IPS-20b (cell line): Measurements from ENCODE around the gene SURF1.
"Not testable (repeated sequence)": the region's sequence is repeated elsewhere in the genome, so short reads cannot be mapped to it uniquely, and the experiment has no call there.

ENCODE experiments used
- H3K27ac ChIP-seq: one replicate; pipeline ENCODE4 v1.5.1; 2013; ENCODE audit warnings: low read length
- H3K27me3 ChIP-seq: 2 replicates; pipeline ENCODE4 v1.6.1; 2013; ENCODE audit warnings: mild to moderate bottlenecking, low read length, inconsistent platforms; ENCODE audit not compliant: insufficient read depth
- H3K36me3 ChIP-seq: 2 replicates; pipeline ENCODE4 v1.6.1; 2013; ENCODE audit warnings: low read depth, mild to moderate bottlenecking, inconsistent platforms, low read length, moderate library complexity; ENCODE audit not compliant: insufficient read depth
- H3K4me1 ChIP-seq: 2 replicates; pipeline ENCODE4 v1.6.1; 2013; ENCODE audit warnings: mild to moderate bottlenecking, control low read depth, inconsistent platforms, low read length, moderate library complexity; ENCODE audit not compliant: insufficient read depth
- H3K4me3 ChIP-seq: 2 replicates; pipeline ENCODE4 v1.5.1; 2013; ENCODE audit warnings: mild to moderate bottlenecking, low read length, inconsistent platforms
- H3K9ac ChIP-seq: 2 replicates; pipeline ENCODE4 v1.6.1; 2013; ENCODE audit warnings: low read depth, mild to moderate bottlenecking, inconsistent platforms, low read length, moderate library complexity
- H3K9me3 ChIP-seq: 2 replicates; pipeline ENCODE4 v1.6.1; 2013; ENCODE audit warnings: mild to moderate bottlenecking, low read depth, low read length, inconsistent platforms; ENCODE audit not compliant: insufficient read depth

The SURF1 gene

GRCh38 chr9:133382507-133383141 is 26.3 kb upstream of the SURF1 start:
- Histone ChIP-seq H3K4me1 (no peaks in the 10 kb centered on the region), H3K36me3 (no peaks in the 10 kb centered on the region), H3K27me3 (no peaks in the 10 kb centered on the region; the same call in 1 of the 2 replicates), H3K27ac (no peak overlapping the region), H3K9ac (no peak overlapping the region), H3K9me3 (no peaks in the 10 kb centered on the region), H3K4me3 (no peak overlapping the region)

- no peaks in the 10 kb centered on the region for H3K4me1 ChIP-seq
- H3K4me3 ChIP-seq: no peak overlapping the region
- H3K9me3 ChIP-seq: no peaks in the 10 kb centered on the region
- H3K27me3 ChIP-seq: peaks cover 11% of the 10 kb centered on the region
- H3K27ac ChIP-seq: no peak overlapping the region
- H3K36me3 ChIP-seq: no peaks in the 10 kb centered on the region
- H3K9ac ChIP-seq: no peak overlapping the region
Observed at GRCh38 chr9:133380734-133381133, 24.4 kb upstream of the SURF1 start.

- peaks cover 11% of the 10 kb centered on the region for H3K27me3 ChIP-seq
- peaks cover 4% of the 10 kb centered on the region; the same call in 1 of the 2 replicates for H3K4me1 ChIP-seq
- H3K9ac ChIP-seq: no peak overlapping the region
- no peak overlapping the region for H3K27ac ChIP-seq
- H3K36me3 ChIP-seq: no peaks in the 10 kb centered on the region
- H3K4me3 ChIP-seq: no peak overlapping the region
- H3K9me3 ChIP-seq: no peaks in the 10 kb centered on the region
Observed at GRCh38 chr9:133379153-133380086, 23.1 kb upstream of the SURF1 start.

GRCh38 chr9:133378408-133378962 is 22.2 kb upstream of the SURF1 start:
- H3K27me3 ChIP-seq: peaks cover 11% of the 10 kb centered on the region
- no peak overlapping the region for H3K27ac ChIP-seq
- H3K36me3 ChIP-seq: no peaks in the 10 kb centered on the region; the same call in 1 of the 2 replicates
- no peak overlapping the region for H3K4me3 ChIP-seq
- no peak overlapping the region for H3K9ac ChIP-seq
- H3K4me1 ChIP-seq: peaks cover 4% of the 10 kb centered on the region; the same call in 1 of the 2 replicates
- no peaks in the 10 kb centered on the region for H3K9me3 ChIP-seq

- H3K9me3 ChIP-seq: no peaks in the 10 kb centered on the region
- no peak overlapping the region for H3K9ac ChIP-seq
- H3K27me3 ChIP-seq: peaks cover 11% of the 10 kb centered on the region
- peaks cover 4% of the 10 kb centered on the region for H3K4me1 ChIP-seq
- H3K27ac ChIP-seq: no peak overlapping the region
- no peak overlapping the region for H3K4me3 ChIP-seq
- H3K36me3 ChIP-seq: peaks cover 7% of the 10 kb centered on the region
Observed at GRCh38 chr9:133377721-133378216, 21.5 kb upstream of the SURF1 start.

GRCh38 chr9:133377280-133377679 is 21.0 kb upstream of the SURF1 start:
- H3K4me1 ChIP-seq, H3K4me3 ChIP-seq, H3K9ac ChIP-seq, H3K27ac ChIP-seq, H3K9me3 ChIP-seq: not testable (repeated sequence)
- Histone ChIP-seq H3K27me3 (peaks cover 11% of the 10 kb centered on the region), H3K36me3 (peaks cover 12% of the 10 kb centered on the region)

- Histone ChIP-seq H3K4me1 (peaks cover 4% of the 10 kb centered on the region), H3K27ac (no peak within 1 kb of the TSS), H3K9me3 (no peaks in the 10 kb centered on the region), H3K27me3 (peaks cover 11% of the 10 kb centered on the region), H3K36me3 (peaks cover 22% of the 10 kb centered on the region), H3K9ac (peak within 1 kb of the TSS; percentile 77), H3K4me3 (peak within 1 kb of the TSS; percentile 90)
Observed at GRCh38 chr9:133375724-133376654, 19.7 kb upstream of the SURF1 start, which contains the start of the genes STKLD1 and SURF4. Gene STKLD1, plus strand, starts transcription at chr9:133376366. Its CDS starts 108 bp downstream, at chr9:133376474. Gene SURF4, minus strand, starts transcription at chr9:133376060. Its CDS starts 91 bp downstream, at chr9:133375969.

GRCh38 chr9:133375116-133375723 is 18.9 kb upstream of the SURF1 start:
- H3K27ac ChIP-seq: no peak overlapping the region
- H3K4me1 ChIP-seq: peaks cover 4% of the 10 kb centered on the region
- H3K27me3 ChIP-seq: peaks cover 11% of the 10 kb centered on the region
- peak overlapping the region; percentile 77 for H3K9ac ChIP-seq
- peak overlapping the region; percentile 90 for H3K4me3 ChIP-seq
- H3K36me3 ChIP-seq: peaks cover 30% of the 10 kb centered on the region
- H3K9me3 ChIP-seq: no peaks in the 10 kb centered on the region

- H3K9ac ChIP-seq: peak overlapping the region; percentile 77
- H3K9me3 ChIP-seq: no peaks in the 10 kb centered on the region
- H3K4me3 ChIP-seq: peak overlapping the region; percentile 90
- peaks cover 4% of the 10 kb centered on the region for H3K4me1 ChIP-seq
- peaks cover 11% of the 10 kb centered on the region for H3K27me3 ChIP-seq
- H3K27ac ChIP-seq: no peak overlapping the region
- H3K36me3 ChIP-seq: peaks cover 36% of the 10 kb centered on the region
Observed at GRCh38 chr9:133374612-133375115, 18.4 kb upstream of the SURF1 start.

GRCh38 chr9:133372144-133372543 is 15.9 kb upstream of the SURF1 start:
- H3K27me3 ChIP-seq: peaks cover 9% of the 10 kb centered on the region
- H3K4me1 ChIP-seq: peaks cover 4% of the 10 kb centered on the region
- H3K27ac ChIP-seq: no peak overlapping the region
- no peak overlapping the region for H3K4me3 ChIP-seq
- no peak overlapping the region for H3K9ac ChIP-seq
- H3K9me3 ChIP-seq: no peaks in the 10 kb centered on the region
- peaks cover 59% of the 10 kb centered on the region for H3K36me3 ChIP-seq
